GM12891 (cell line): Measurements from ENCODE around the gene RANBP1.

Experiments
- DNase-seq: peaks from one replicate; pipeline ENCODE4 v3.0.0; 2011; ENCODE audit warnings: low spot score; ENCODE audit not compliant: insufficient read length
- FAIRE-seq: peaks from 2 replicates; lab custom pipeline; 2011; peaks lifted over from hg19 to GRCh38; lab: Jason Lieb, UNC
- PAX5 ChIP-seq: IDR thresholded peaks from 2 replicates; pipeline ENCODE4 v1.6.1; 2011; ENCODE audit warnings: low read length, moderate library complexity, mild to moderate bottlenecking; ENCODE audit not compliant: insufficient read depth, severe bottlenecking
- POLR2A ChIP-seq: IDR thresholded peaks from 2 replicates; pipeline ENCODE4 v1.6.1; 2011; ENCODE audit warnings: low read depth, low read length, control low read depth
- POLR2AphosphoS5 ChIP-seq: IDR thresholded peaks from 2 replicates; pipeline ENCODE4 v1.6.1; 2011; ENCODE audit warnings: low read depth, low read length, control low read depth
- POU2F2 ChIP-seq: IDR thresholded peaks from 2 replicates; pipeline ENCODE4 v1.6.1; 2011; ENCODE audit warnings: low read depth, mild to moderate bottlenecking, control low read depth, low read length, moderate library complexity
- SPI1 ChIP-seq: IDR thresholded peaks from 2 replicates; pipeline ENCODE4 v1.6.1; 2011; ENCODE audit warnings: low read depth, low read length, control low read depth
- TAF1 ChIP-seq: IDR thresholded peaks from 2 replicates; pipeline ENCODE4 v1.6.1; 2011; ENCODE audit warnings: low read depth, low read length, control low read depth

Gene RANBP1

DNA sequence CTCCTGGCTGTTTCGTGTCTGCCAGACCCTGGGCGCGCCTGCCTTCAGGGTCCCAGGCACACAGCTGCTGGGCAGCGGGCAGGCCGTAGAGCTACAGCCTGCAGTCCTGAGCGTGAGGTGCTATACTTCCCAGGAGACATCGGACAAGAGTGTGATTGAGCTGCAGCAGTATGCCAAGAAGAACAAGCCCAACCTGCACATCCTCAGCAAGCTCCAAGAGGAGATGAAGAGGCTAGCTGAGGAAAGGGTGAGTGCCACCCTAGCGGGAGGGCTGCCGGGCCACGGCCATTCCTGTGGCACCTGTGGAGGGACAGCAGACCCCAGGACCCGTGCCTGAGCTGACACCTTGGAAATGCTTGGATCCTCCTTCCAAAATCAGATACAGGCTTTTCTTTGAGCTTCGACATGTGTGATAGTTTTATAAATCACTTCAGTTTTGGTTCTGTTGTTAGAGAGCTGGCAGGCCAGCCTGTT is 7.1 kb upstream of the RANBP1 start:
- DNase-seq (no peak), FAIRE-seq (no peak)
- TF ChIP-seq SPI1 (no peak), TAF1 (no peak), PAX5 (no peak), POLR2A (no peak), POU2F2 (no peak), POLR2AphosphoS5 (no peak)

- TF ChIP-seq PAX5 (no peak), POLR2AphosphoS5 (peak; percentile 40), POU2F2 (peak; percentile 28; the same call in 1 of the 2 replicates), POLR2A (0 out of 2 replicates have a peak, but pooled peaks have one; percentile 13), TAF1 (no peak), SPI1 (no peak)
- FAIRE-seq (no peak), DNase-seq (no peak)
These were observed 6.2 kb upstream of the RANBP1 start for GRCh38 chr22:20109411-20110358.

DNA sequence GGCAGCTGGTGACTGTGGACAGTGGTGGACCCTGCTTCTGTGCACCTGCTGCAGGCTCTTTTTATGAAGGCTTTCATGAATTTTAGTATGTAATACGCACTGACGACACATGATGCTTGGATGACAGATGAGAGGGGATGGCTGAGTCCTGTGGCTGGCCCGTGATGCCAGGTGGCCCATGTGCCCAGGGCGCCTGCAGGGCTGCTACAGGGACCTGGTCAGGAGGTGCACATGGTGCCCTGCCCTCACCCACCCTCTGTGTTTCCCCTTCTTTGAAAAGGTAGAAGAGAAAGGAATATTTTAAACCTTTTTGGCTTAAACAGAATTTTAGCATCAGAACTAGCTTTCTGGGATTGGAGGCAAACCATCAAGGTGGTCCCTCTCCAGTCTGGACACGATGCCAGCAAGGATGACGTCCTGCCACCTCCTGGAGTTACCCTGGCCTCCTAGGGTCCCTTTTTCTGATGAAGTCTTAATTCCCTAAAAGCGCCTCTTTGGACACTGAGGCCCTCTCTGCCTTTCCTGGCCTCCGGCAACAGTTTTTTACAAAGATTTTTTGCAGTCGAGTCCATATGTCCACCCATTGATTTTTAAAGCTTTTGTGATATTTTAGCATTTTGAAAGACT is 5.4 kb upstream of the RANBP1 start:
- FAIRE-seq (no peak), DNase-seq (no peak)
- TF ChIP-seq TAF1 (no peak), PAX5 (no peak), SPI1 (no peak), POLR2AphosphoS5 (no peak), POU2F2 (no peak), POLR2A (no peak)

DNA sequence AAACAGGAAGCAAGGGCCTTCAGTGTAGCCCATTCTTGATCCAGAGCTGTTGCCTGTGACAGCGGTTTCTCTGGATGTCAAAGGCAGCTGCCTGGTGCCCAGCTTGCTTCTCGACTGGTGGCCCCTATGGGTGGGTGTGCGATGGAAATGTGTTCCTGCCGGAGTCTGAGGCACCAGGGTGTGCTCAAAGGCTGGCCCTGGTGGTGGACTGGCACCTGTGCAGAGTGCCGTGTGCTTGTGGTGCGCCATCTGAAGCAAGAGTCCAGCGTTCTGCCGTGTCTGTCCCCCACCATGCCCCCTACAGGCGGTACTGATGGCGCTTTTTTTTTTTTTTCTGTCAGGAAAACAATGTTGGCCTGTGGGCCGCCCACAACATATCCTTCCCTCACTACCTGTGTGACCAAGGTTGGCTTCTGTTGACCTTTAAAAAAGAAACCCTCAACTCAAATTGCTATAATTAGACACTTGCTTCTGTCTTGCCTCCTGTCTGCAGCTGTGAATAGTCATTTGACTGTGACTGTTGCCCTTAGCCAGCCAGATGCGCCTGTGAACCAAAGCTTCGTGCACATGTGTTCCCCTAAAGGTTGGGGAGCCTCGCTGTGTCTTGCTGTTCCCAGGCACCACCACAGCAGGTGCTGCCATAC is 4.7 kb upstream of the RANBP1 start:
- TF ChIP-seq TAF1, result no peak
- peak; percentile 55; the same call in 1 of the 2 replicates for TF ChIP-seq POLR2A
- TF ChIP-seq POLR2AphosphoS5, result peak; percentile 71
- FAIRE-seq (peak; percentile 90), DNase-seq (peak; percentile 66)

GRCh38 chr22:20111689-20112622 is 3.9 kb upstream of the RANBP1 start:
- DNase-seq (no peak), FAIRE-seq (peak; percentile 31)
- TF ChIP-seq POU2F2, result 0 out of 2 replicates have a peak, but pooled peaks have one; percentile 12
- no peak for TF ChIP-seq SPI1
- TF ChIP-seq PAX5, result no peak
- peak; percentile 21; the same call in 1 of the 2 replicates for TF ChIP-seq POLR2AphosphoS5
- 0 out of 2 replicates have a peak, but pooled peaks have one; percentile 47 for TF ChIP-seq POLR2A
- no peak for TF ChIP-seq TAF1

GRCh38 chr22:20112623-20113511 is 3.0 kb upstream of the RANBP1 start:
- DNase-seq (no peak), FAIRE-seq (no peak)
- peak; percentile 58; the same call in 1 of the 2 replicates for TF ChIP-seq POLR2AphosphoS5
- TF ChIP-seq POU2F2, result no peak
- no peak for TF ChIP-seq POLR2A

- TF ChIP-seq SPI1 (no peak), POU2F2 (no peak), POLR2A (no peak), TAF1 (no peak), PAX5 (no peak), POLR2AphosphoS5 (no peak)
- FAIRE-seq (no peak), DNase-seq (no peak)
These were observed 2.2 kb upstream of the RANBP1 start for GRCh38 chr22:20113551-20114310.
